Inflammatory macrophage treated with lipopolysaccharide for 4 hours (primary cell): ENCODE data around the gene ERBB4.
"Not testable (repeated sequence)": the region's sequence is repeated elsewhere in the genome, so short reads cannot be mapped to it uniquely, and the experiment has no call there.

Experiments used
- DNase-seq: peaks from one replicate; pipeline ENCODE4 v3.0.0-alpha.2; 2020

The ERBB4 gene

DNA sequence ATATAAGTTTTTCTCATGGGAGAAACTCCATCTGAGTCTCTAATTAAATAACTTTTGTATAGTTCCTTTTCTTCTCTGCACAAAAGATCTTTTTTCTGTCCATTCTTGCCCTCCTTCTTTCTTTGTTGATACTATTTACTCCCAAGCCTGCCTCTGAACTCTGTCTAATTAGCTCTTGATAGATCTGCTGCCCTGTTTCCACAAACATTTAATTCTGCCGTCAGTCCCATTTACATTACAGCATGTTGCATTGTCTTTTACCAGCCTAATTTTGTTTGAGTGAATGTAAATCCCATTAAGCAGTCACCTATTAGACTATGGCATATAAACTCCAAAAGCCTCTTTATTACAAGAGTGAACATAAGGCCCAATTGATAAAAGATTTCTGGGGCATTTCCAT is 254.4 kb downstream of the ERBB4 start:
- DNase-seq = no peak

DNA sequence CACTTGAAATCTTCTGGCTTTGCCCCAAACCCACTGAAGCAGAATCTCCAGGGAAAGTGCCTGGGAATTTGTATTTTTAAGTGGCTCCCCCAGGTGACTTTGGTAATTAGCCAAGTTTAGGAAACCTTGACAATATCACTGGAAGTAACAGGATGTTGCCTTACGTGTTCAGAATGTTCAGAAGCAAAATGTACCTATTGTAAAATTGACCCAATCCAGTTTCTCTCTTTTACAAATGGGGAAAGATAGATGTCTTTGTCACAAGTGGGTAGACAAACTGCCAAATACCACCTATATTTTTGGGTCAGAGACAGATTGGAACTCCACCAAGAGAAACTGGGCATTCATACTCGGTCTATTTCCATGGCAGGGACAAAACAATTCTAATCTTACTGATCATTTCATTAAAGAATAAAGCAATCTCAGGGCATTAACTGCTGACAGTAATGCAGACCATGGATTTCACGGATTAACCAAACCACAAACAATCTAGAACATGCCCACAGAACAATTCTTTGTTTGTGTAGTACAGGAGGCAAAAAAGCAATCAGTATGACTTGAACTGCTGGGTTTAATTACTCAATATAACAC is 255.8 kb downstream of the ERBB4 start:
- DNase-seq = no peak

DNA sequence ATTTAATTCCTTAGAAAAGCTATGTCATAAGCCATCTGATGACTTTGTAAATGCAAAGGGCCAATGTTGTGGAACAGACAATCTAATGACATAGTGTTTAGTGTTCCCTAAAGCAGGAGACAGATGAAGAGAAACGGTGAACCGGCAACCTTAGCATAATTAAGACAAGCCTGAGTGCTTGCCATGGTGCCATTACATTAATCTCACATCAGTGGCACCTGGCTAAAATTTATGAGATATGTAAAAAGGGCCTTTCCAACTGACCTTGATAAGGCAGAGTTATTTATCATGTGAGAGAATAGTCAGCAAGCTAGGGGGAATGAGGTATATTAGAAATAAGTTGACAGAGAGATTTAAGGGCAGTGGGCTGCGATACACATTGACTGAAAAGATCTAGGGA is 261.8 kb downstream of the ERBB4 start:
- DNase-seq = no peak

DNA sequence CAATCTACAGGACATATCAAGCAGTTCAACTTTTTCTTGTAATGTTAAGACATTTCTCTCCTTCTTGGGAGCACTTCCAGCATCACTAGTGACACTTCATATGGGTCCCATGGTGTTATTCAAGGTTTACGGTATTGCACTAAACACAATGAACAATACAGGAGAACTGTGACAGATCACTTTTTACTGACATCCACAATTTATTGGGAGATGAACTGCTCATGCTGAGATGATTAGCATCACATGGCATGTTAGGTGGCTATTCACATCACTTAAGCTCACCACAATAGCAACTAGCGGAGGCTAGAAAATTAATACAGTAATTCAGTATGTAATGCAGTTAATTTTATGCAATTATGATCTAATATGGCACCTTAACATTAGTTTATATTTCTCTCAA is 264.4 kb downstream of the ERBB4 start:
- DNase-seq = no peak

DNA sequence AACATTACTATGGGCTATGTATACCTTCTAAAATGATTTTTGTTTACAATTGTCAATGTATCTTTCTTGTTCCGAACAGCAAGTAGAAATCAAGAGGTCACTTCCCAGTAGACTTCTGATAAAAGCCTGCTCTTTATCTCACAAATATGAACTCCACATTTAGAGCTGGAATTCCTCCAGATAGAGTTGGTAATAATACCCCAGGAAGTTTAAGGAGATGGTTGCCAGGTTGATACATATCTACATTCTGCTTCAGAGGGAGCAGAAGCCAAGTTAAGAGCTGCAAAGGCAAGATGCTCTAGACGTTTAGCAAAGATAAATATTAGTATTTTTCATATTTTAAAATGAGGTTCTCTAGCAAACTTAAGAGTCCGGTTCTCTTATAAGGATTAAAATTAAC is 267.0 kb downstream of the ERBB4 start:
- DNase-seq = no peak

DNA sequence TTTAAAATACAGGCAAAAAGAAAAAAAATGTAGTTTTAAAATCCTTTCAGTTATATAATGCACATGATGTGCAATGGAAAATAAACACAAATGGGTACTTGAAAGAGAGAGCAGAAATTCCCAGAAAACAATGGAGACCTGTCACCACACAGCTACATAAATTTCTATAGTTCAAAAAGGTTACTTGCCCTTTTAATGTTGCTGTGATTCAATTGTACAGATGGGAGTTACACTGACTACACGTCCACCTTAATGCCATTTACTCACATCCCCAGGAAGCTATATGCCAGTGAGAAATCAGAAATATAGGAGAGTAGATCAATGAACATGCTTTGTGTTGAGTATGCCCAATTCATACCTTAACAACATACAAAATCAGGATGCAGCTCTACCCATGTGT is 269.6 kb downstream of the ERBB4 start:
- DNase-seq = no peak

DNA sequence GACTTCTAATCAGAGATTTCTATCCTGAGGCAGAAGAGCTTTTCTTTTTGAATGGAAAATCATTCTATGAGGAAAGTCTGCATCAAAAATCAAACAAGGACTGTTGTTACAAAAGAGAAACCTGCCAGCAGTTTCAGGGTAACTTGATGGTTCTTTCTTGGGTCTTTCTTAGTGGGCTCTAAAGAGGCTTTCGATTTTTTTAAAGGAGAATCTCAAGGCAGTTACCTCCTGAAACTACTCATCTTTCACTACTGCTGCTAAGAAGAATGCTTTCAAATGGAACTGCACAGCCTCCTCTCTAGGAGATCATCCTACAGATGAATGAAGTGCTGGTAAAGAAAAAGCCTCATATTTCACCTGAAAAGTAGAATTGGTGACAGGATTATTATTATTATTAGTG is 272.3 kb downstream of the ERBB4 start:
- no peak for DNase-seq

DNA sequence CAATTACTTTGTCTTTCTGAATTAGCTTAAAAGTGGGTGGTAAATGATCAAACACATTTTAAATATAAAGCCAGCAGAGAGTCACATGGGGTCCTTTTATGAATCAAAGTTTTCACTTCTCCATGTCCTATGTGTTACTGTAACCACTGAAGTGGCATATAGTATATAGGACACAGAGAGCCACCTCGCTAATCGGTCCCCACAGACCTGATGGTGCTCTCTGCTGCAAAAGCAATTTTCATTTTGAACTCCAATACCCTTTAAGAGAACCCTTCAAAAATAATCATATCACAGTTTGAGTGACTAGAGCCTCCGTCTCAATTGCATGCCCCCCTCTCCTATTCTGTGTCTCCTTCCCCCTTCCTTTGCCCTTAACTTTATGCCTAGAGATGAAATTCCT is 272.8 kb downstream of the ERBB4 start:
- DNase-seq = no peak

DNA sequence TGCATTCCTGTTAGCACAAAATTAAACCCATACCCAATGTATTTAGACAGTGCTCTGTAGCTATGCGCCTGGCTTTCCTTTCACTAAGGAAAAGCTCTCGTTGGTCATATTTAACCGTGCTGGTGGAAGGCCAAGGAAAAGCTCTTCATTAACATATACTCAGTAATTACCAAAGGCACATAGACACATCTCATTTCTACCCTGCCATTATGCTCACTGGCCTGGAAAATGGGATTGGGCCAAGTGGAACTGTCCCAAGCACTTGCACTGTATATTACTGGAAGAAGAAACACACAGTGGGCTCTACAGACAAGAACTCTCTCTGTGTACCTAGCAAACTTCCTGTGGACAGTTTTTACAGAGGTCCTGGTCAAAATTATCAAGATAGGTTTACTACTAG is 274.4 kb downstream of the ERBB4 start:
- no peak for DNase-seq

DNA sequence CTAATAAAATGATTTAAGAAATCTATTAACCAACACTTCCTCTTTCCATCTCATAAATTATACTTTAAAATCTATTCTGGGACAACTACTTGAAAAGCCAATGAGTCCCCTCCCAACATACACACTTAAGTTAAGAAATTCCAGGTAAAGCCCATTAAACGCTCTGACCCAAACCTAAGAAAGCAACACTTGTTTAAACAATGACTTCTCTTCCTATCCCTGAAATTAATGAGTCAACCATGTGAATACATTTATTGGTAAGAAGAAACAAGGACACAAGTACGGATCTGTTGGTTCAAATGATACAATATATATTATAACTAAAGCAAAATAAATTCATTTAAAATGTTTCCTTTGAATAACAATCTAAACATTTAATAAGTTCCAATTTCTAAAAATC is 279.4 kb downstream of the ERBB4 start:
- no peak for DNase-seq

DNA sequence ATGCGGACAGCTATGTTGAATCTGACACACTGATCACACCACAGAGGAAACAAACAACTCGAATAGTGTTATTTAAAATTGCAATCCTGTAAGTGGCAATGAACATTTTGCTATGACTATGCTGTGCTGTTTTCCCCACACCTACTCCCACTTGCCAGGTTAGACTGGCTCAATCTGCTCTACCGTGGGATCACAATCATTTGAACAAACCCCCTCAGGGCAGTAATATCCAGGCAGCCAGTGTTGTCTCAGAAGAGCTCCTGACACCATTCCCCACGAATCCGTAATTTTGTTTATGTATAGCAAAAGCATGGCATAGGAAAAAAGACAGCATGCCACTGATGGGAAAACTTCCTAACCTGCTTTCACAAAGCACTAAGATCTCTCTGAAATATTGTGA is 284.3 kb downstream of the ERBB4 start:
- no peak for DNase-seq

DNA sequence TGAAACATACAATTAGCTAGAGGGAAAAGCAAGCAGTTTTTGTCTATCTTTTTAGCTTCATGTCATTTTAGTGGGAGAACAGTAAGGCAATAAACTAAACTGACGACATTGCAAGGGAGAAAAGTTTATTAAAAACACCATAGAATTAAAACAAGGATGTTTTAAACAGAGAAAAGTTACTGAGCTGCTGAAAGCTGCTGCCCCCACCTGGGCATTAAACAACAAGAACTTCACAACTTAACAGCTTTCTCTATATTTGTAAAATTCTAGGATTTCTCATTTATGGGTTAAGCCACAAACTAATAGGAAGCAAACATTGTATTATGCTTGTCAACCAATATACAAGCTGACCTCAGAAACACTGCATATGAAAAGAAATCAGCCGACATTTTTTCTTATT is 289.2 kb downstream of the ERBB4 start:
- no peak for DNase-seq

DNA sequence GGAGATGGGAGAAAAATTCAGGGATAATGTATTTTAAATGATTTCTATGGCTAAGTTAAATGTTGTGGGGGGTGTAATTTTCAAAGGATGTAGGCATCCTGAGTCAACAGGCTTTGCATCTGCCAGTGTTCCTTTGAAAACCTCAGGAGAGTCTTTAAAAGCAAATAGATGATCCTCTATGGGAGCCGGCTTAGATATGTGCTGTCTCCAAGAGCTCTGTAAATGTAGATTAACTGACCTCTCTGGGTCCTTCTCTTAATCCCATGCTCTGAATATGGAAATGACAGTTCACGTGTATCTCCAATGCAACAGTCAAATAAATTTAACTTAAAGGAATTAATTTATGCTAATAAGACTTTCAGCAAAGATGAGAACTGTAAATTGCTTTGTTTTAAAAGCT is 292.7 kb downstream of the ERBB4 start:
- DNase-seq = no peak

DNA sequence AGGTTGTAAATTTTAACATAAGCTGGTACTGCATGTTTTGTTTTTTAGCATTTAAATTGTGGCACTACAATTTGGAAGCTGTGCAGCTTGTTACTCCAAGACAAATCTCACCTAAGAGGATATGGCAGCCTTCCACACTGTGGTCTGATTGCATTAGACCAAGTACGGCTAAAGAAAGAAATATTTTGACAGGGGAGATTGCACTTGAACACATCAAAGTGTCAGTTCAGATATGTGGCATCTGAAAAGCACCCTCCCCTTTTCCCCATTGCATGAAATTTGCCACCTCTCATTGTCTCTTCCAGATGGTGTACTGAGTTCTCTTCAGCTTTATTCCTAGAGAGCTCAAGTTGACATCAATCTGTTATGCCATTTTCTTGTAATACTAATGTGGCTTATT is 295.9 kb downstream of the ERBB4 start:
- DNase-seq = no peak

DNA sequence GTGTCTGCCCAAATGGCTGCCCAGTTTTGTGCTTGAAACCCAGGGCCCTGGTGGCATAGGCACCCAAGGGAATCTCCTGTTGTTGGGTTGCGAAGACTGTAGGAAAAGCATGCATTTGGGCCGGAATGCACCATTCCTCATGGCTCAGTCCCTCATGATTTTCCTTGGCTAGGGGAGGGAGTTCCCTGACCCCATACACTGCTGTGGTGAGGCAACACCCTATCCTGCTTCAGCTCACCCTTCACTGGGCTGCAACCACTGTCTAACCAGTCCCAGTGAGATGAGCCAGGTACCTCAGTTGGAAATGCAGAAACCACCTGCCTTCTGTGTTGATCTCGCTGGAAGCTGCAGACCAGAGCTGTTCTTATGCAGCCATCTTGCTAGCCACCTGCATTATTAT is 300.4 kb downstream of the ERBB4 start:
- not testable (repeated sequence) for DNase-seq

DNA sequence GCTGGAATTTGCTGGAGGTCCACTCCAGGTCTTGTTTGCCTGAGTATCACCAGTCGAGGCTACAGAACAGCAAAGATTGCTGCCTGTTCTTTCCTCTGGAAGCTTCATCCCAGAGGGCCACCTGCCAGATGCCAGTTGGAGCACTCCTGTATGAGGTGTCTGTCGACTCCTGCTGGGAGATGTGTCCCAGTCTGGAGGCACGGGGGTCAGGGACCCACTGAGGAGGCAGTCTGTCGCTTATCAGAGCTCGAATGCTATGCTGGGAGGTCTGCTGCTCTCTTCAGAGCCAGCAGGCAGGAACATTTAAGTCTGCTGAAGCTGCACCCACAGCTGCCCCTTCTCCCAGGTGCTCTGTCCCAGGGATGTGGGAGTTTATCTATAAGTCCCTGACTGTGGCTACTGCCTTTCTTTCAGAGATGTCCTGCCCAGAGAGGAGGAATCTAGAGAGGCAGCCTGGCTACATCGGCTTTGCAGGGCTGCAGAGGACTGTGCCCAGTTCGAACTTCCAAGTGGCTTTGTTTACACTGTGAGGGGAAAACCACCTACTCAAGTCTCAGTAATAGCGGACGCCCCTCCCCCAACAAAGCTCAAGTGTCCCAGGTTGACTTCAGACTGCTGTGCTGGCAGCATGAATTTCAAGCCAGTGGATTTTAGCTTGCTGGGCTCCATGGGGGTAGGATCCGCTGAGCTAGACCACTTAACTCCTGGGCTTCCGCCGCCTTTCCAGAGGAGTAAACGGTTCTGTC is 301.1 kb downstream of the ERBB4 start:
- no peak for DNase-seq

DNA sequence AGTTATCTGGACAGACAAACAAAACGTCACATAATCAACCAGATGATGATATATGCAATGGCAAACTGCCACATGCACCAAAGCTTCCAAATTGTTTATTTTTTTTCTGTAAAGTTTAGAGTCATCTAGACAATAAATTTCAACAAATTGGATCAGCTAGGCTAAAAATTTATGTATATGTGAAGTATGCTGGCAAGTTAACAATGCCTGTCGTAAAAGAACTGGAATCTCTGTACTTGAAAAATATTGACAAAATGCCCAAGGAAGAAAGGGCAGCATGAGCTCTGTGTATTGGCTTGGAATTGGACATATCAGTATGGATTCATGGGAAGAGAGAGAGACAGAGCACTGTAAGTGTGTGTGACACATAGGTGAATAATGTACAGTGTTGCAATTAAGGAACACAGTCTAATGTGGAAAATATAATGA is 309.8 kb downstream of the ERBB4 start:
- no peak for DNase-seq

DNA sequence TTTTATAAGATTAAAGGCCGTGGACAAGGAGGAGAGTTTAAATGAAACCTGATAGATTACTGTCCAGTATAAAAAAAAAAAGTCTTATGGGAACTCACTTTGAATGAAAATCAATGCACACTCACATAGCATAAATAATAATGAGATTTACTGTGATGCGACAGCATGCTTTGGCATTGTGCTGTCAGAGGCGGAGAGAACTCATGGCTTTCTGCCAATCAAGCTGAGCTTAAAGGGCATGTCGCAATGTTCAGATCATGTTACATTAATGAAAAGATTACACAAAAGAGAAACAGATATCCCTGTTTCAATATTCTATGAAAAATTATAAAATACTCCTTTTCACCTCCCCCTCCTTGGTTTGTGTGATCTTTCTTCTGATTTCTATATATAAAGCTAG is 310.8 kb downstream of the ERBB4 start:
- DNase-seq = no peak

DNA sequence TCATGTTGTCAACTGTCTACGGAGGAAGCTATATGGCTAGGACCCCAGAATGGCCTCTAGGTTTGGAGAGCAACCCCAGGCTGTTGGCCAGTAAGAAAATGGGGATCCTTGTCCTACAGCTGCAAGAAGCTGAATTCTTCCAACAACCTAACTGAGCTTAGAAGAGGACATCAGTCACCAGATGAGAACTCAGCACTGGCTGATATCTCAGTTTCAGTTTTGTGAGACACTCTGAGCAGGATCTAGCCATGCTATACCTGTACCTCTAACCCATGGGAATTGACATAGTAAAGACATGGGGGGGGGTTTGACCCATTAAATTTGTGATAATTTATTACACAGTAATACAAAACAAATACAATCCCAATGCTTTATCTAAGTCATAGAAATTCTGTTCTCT is 312.5 kb downstream of the ERBB4 start:
- no peak for DNase-seq

DNA sequence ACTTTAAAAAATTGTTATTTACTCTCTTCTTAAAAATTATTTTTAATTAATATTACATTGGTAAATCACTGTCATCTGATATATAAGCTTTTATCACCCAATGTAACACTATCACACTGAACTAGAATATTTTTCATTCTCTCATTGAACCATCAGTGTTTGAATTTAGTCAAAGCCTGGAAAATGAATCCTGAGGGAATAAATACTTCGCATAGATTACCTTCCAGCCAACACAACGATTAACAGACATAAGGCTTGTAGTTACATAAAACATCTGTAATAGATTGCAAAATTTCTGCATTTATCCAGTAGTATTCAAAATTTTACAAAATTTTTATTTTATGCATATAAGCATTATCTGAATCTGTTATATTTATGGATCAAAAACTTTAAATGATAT is 314.9 kb downstream of the ERBB4 start:
- DNase-seq = no peak

DNA sequence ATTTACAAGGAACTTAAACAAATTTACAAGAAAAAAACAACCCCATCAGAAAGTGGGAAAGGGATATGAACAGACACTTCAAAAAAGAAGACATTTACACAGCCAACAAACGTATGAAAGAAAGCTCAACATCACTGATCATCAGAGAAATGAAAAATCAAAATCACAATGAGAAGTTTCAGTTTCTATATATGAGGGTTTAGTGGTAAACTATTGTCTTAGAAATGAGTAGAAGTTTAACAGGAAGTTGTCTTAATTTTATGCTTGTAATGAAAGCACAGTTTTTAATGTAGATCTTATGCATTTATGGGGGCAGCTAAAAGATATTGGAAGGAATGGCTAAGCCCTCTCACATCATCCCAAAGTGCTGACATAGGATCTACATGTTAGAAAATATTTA is 325.4 kb downstream of the ERBB4 start:
- no peak for DNase-seq

DNA sequence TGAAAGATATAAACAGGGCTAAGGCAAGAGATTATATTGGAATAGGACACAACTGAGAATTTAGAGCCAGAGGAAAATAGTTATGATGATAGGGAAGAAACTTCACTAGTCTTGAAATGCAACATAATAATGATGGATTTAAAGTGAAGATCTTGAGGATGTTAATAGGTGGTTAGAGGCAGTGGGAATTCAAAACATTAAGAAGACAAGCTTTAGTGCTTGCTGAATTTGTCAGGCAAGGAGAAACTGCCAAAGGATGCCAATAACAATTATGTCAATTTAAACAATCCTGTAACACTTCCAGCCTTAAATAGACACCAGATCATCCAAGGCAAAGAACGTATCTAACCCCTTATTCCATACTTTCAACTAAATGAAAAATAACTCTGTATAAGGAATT is 330.1 kb downstream of the ERBB4 start:
- DNase-seq = no peak

DNA sequence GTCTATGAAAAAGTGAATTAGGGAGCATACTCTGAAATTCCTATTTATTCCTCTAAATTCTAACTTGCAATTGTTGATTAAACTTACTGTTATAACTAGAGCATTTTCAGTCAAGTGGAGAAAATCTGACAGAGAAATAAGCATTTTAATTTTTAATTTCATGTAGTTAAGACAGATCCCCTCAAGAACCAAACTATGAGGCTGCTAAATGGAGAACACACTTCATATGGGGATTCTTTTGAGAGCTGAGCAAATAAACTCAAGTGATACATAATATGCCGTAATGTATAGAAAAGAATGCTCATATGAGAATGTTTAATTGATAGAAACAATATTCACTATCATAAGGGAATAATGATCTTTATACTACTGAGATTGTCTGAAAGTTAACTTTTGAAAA is 340.8 kb downstream of the ERBB4 start:
- DNase-seq = no peak

DNA sequence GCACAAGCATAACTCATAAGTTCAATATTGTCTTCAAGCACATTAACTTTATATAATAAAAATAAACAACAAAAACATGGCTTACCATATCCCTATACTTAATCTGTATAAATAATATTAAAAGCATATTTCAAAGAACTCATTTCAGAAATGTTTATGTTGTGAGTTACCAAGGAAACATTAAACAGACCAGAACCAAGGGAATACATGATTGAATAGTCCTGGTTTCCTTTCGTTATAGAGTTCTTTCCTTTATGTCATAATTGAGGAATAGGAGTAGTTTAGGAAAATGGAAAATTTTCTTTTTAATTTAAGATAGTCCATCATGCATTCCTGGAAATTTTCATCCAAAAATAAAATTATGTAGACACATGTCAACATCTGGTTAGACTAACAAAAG is 343.0 kb downstream of the ERBB4 start:
- DNase-seq = no peak

DNA sequence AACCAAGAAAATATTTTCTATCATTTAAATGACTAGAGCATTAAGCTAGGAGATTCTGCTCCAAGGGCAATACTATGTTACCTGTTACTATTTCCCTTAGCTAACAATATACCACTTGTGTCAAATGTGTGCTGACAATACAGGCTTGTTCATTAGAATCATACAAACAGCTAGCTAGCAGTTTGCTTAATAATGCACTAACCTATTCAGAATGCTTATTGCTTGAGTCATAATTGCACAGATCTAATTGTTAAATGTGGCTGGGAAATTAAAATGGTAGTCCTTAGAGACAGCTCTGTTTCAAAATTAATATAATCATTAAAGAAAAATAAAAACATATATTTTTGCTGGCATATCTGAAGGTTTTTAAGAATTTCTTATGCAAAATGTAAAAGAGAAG is 344.2 kb downstream of the ERBB4 start:
- DNase-seq = no peak
